GM12878 (cell line): Measurements from ENCODE around the gene PHF3. TPM values are rescaled to one million over a fixed set of nuclear protein-coding genes. Genes with fewer than 3 reads are reported as not detected.

Source experiments
- KDM1A ChIP-seq: fragments of 200-600 bp; sonication (generic); IDR thresholded peaks from 2 replicates; pipeline ENCODE4 v1.6.1; 2016; ENCODE audit warnings: borderline replicate concordance
- MXI1 ChIP-seq: fragments of 150-350 bp; IDR thresholded peaks from 2 replicates; pipeline ENCODE4 v1.6.1; 2011; ENCODE audit warnings: low read depth, mild to moderate bottlenecking, inconsistent platforms, low read length, improper control_type of control experiment
- POLR2A ChIP-seq: IDR thresholded peaks from 2 replicates; pipeline ENCODE4 v1.6.1; 2011; ENCODE audit warnings: low read depth, mild to moderate bottlenecking, low read length
- RELA ChIP-seq: fragments of 450-650 bp; IDR thresholded peaks from 2 replicates; pipeline ENCODE4 v1.8.0; 2014; ENCODE audit warnings: borderline replicate concordance; ENCODE audit not compliant: partially characterized antibody
- REST ChIP-seq: IDR thresholded peaks from 2 replicates; pipeline ENCODE4 v1.6.1; 2012; ENCODE audit warnings: mild to moderate bottlenecking, low read depth, low read length
- ZNF384 ChIP-seq: IDR thresholded peaks from 2 replicates; pipeline ENCODE4 v1.6.1; 2012; ENCODE audit warnings: low read depth, mild to moderate bottlenecking, low read length, improper control_type of control experiment, borderline replicate concordance
- polyA plus RNA-seq, 11 experiments: library from polyadenylated mRNA; depleted of rRNA in 4 of 11; unstranded in 6 of 11; stranded (reverse) in 5 of 11; fragments of >200 nt; fragmentation: Nextera tagmentation in 4 of 11; fragmentation: Illumina TruSeq in 1 of 11; extraction: Ambion mirVana in 4 of 11; extraction: Trizol in 1 of 11; gene quantifications; 1 replicate in 1 of 11; 2 replicates in 10 of 11; pipeline versions ENCODE4 v1.2.1 to v1.2.3, GENCODE V29; 2011 to 2016; ENCODE audit warnings: inconsistent platforms in 2 of 11, missing spikeins in 2 of 11, low read depth in 1 of 11
- total RNA-seq, 4 experiments: library from RNA; depleted of rRNA in 3 of 4; stranded (reverse); fragments of >200 nt in 3 of 4; fragmentation: Illumina TruSeq in 1 of 4; extraction: Trizol in 1 of 4; gene quantifications; 2 replicates each; pipeline versions ENCODE4 v1.2.1 to v1.2.3, GENCODE V29; 2013 to 2021
- TF ChIP-seq, protein P1 (sequence below): fragments of 450-650 bp; formaldehyde crosslinking; IDR thresholded peaks from 2 replicates; pipeline ENCODE4 v1.4.0; 2022; ENCODE audit warnings: mild to moderate bottlenecking, moderate library complexity

PHF3 gene
- total and polyA plus RNA-seq, 10 of the 15 experiments (the other 5 are each of a cell fraction or from before 2014, with no cell fraction given), result 8.3 to 61.5 (median 26.6) TPM

- TF ChIP-seq, protein P1, sequence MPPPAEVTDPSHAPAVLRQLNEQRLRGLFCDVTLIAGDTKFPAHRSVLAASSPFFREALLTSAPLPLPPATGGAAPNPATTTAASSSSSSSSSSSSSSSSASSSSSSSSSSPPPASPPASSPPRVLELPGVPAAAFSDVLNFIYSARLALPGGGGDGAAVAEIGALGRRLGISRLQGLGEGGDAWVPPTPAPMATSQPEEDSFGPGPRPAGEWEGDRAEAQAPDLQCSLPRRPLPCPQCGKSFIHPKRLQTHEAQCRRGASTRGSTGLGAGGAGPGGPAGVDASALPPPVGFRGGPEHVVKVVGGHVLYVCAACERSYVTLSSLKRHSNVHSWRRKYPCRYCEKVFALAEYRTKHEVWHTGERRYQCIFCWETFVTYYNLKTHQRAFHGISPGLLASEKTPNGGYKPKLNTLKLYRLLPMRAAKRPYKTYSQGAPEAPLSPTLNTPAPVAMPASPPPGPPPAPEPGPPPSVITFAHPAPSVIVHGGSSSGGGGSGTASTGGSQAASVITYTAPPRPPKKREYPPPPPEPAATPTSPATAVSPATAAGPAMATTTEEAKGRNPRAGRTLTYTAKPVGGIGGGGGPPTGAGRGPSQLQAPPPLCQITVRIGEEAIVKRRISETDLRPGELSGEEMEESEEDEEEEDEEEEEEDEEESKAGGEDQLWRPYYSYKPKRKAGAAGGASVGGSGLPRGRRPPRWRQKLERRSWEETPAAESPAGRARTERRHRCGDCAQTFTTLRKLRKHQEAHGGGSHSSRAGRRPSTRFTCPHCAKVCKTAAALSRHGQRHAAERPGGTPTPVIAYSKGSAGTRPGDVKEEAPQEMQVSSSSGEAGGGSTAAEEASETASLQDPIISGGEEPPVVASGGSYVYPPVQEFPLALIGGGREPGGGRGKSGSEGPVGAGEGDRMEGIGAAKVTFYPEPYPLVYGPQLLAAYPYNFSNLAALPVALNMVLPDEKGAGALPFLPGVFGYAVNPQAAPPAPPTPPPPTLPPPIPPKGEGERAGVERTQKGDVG (CRISPR knock-in tag), result no peak
- TF ChIP-seq ZNF384, result no peak
- no peak for TF ChIP-seq MXI1
- TF ChIP-seq REST, result no peak
- TF ChIP-seq POLR2A, result no peak
- no peak for TF ChIP-seq KDM1A
- no peak for TF ChIP-seq RELA
These were observed 96.7 kb downstream of the PHF3 start (continued) for GRCh38 chr6:63732336-63732735.
